PC-3 (cell line): ENCODE data around the gene IRAK1BP1.

Experiments
- EZH2phosphoT487 ChIP-seq: fragments of 300-600 bp; sonication (generic); IDR thresholded peaks from 2 replicates; pipeline ENCODE4 v1.6.1; 2018; ENCODE audit warnings: mild to moderate bottlenecking, antibody characterized with exemption, low read length, borderline replicate concordance
- TF ChIP-seq, protein P1 (sequence below): fragments of 300-600 bp; sonication (generic); conservative IDR thresholded peaks from 2 replicates; pipeline ENCODE4 v1.5.1; 2017; ENCODE audit warnings: antibody characterized with exemption, low read depth, mild to moderate bottlenecking, low read length

DNA sequence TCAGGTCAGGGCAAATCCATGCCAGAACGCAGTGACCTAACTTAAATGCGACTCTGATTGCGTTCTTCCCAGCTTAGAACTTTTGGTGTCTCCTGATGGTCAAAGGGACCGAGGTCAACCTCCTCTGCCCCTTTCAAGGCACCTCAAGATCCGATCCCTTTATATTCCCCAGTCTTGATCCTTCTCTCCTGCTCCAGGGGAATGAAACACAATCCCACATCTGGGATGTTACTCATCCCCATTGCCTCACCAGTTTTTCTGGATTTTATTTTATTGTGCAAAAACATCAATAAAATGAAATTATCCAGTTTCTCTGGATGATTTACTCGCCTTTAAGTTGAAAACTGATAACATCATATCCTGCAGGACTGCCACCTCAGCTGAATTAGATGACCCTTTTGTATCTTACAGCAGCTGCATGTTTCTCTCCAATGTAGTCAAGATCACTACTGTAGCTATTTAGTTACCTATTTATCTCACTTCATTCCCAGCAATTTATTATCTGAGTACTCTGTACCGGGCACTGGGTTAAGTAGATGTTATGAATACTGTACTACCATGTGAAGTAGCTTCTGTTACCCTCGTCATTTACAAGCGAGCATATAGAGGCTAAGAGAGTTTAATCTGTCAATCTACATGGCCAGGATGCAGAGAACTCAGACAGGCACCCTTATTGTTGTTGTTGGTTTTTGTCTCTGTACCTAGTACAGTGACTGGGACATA is 44.0 kb downstream of the IRAK1BP1 start:
- TF ChIP-seq, protein P1, sequence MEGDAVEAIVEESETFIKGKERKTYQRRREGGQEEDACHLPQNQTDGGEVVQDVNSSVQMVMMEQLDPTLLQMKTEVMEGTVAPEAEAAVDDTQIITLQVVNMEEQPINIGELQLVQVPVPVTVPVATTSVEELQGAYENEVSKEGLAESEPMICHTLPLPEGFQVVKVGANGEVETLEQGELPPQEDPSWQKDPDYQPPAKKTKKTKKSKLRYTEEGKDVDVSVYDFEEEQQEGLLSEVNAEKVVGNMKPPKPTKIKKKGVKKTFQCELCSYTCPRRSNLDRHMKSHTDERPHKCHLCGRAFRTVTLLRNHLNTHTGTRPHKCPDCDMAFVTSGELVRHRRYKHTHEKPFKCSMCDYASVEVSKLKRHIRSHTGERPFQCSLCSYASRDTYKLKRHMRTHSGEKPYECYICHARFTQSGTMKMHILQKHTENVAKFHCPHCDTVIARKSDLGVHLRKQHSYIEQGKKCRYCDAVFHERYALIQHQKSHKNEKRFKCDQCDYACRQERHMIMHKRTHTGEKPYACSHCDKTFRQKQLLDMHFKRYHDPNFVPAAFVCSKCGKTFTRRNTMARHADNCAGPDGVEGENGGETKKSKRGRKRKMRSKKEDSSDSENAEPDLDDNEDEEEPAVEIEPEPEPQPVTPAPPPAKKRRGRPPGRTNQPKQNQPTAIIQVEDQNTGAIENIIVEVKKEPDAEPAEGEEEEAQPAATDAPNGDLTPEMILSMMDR: no peak
- TF ChIP-seq EZH2phosphoT487: no peak
